Mesenchymal stem cell (in vitro differentiated cells and primary cell): ENCODE data around the gene KLHL8.

Experiments
- DNase-seq: peaks from one replicate; pipeline ENCODE4 v3.0.0-alpha.2; 2013
- H2AFZ ChIP-seq: one replicate; pipeline ENCODE4 v1.6.1; 2013; ENCODE audit warnings: low read depth, mild to moderate bottlenecking, control low read depth, inconsistent platforms, low read length, moderate library complexity
- H2AK5ac ChIP-seq: 2 replicates; pipeline ENCODE4 v1.6.1; 2013; ENCODE audit warnings: low read length, moderate library complexity, mild to moderate bottlenecking, inconsistent platforms; ENCODE audit not compliant: severe bottlenecking
- H2BK120ac ChIP-seq: one replicate; pipeline ENCODE4 v1.6.1; 2013; ENCODE audit warnings: low read depth, mild to moderate bottlenecking, inconsistent platforms, low read length, moderate library complexity
- H2BK12ac ChIP-seq, 2 experiments: one replicate each; pipeline ENCODE4 v1.6.1; 2013; ENCODE audit warnings: inconsistent platforms in 2 of 2, low read length in 2 of 2, mild to moderate bottlenecking in 2 of 2, moderate library complexity in 2 of 2, control low read depth in 1 of 2
- H2BK15ac ChIP-seq: one replicate; pipeline ENCODE4 v1.6.1; 2013; ENCODE audit warnings: mild to moderate bottlenecking, low read depth, inconsistent platforms; ENCODE audit not compliant: poor library complexity, severe bottlenecking
- H2BK5ac ChIP-seq: 2 replicates; pipeline ENCODE4 v1.6.1; 2013; ENCODE audit warnings: low read depth, mild to moderate bottlenecking, low read length, control low read depth, inconsistent platforms; ENCODE audit not compliant: poor library complexity, severe bottlenecking
- H3K14ac ChIP-seq, 2 experiments: one replicate each; pipeline ENCODE4 v1.6.1; 2013; ENCODE audit warnings: inconsistent platforms in 2 of 2, low read length in 2 of 2, control low read depth in 1 of 2, mild to moderate bottlenecking in 1 of 2, moderate library complexity in 1 of 2
- H3K18ac ChIP-seq, 2 experiments: one replicate each; pipeline ENCODE4 v1.6.1; 2013; ENCODE audit warnings: inconsistent platforms in 2 of 2, low read length in 2 of 2, control low read depth in 1 of 2, low read depth in 1 of 2, mild to moderate bottlenecking in 1 of 2
- H3K23ac ChIP-seq, 2 experiments: one replicate each; pipeline ENCODE4 v1.6.1; 2013; ENCODE audit warnings: inconsistent platforms in 2 of 2, low read length in 2 of 2, mild to moderate bottlenecking in 2 of 2, moderate library complexity in 2 of 2, control low read depth in 1 of 2
- H3K27ac ChIP-seq: 2 replicates; pipeline ENCODE4 v1.5.1; 2013; ENCODE audit warnings: mild to moderate bottlenecking, moderate library complexity, low read length, control low read depth, inconsistent platforms; ENCODE audit not compliant: poor library complexity, severe bottlenecking
- H3K27me3 ChIP-seq, 2 experiments: 2 replicates each; pipeline versions ENCODE4 v1.6.1 to v1.7.0; 2013; ENCODE audit warnings: low read length in 2 of 2, mild to moderate bottlenecking in 2 of 2, moderate library complexity in 2 of 2, control low read depth in 1 of 2, inconsistent platforms in 1 of 2; ENCODE audit not compliant: control insufficient read depth in 1 of 2, insufficient read depth in 1 of 2
- H3K36me3 ChIP-seq, 2 experiments: 2 replicates each; pipeline versions ENCODE4 v1.6.1 to v1.7.0; 2013; ENCODE audit warnings: low read length in 2 of 2, control low read depth in 1 of 2, inconsistent platforms in 1 of 2, low read depth in 1 of 2, mild to moderate bottlenecking in 1 of 2; ENCODE audit not compliant: insufficient read depth in 2 of 2, control insufficient read depth in 1 of 2
- H3K4ac ChIP-seq, 2 experiments: one replicate each; pipeline ENCODE4 v1.6.1; 2013; ENCODE audit warnings: inconsistent platforms in 2 of 2, low read length in 2 of 2, mild to moderate bottlenecking in 2 of 2, moderate library complexity in 2 of 2, control low read depth in 1 of 2, low read depth in 1 of 2
- H3K4me1 ChIP-seq: 2 replicates; pipeline ENCODE4 v1.6.1; 2013; ENCODE audit warnings: low read depth, low read length, control low read depth; ENCODE audit not compliant: control insufficient read depth, insufficient read depth
- H3K4me2 ChIP-seq: 2 replicates; pipeline ENCODE4 v1.6.1; 2013; ENCODE audit warnings: low read length, mild to moderate bottlenecking, inconsistent platforms; ENCODE audit not compliant: poor library complexity, severe bottlenecking
- H3K4me3 ChIP-seq, 2 experiments: 2 replicates each; pipeline versions ENCODE4 v1.5.1 to v1.7.0; 2013; ENCODE audit warnings: low read length in 2 of 2, mild to moderate bottlenecking in 2 of 2, control low read depth in 1 of 2, low read depth in 1 of 2; ENCODE audit not compliant: insufficient read depth in 1 of 2
- H3K79me1 ChIP-seq: replicated peaks from 2 replicates; pipeline ENCODE4 v1.6.1; 2013; ENCODE audit warnings: mild to moderate bottlenecking, control low read depth, low read length, inconsistent platforms; ENCODE audit not compliant: poor library complexity, severe bottlenecking
- H3K9ac ChIP-seq: 2 replicates; pipeline ENCODE4 v1.7.0; 2013; ENCODE audit warnings: mild to moderate bottlenecking, low read length, moderate library complexity
- H3K9me3 ChIP-seq: 2 replicates; pipeline ENCODE4 v1.7.0; 2013; ENCODE audit warnings: mild to moderate bottlenecking, low read length; ENCODE audit not compliant: control insufficient read depth
- H4K8ac ChIP-seq: one replicate; pipeline ENCODE4 v1.6.1; 2013; ENCODE audit warnings: inconsistent platforms, mild to moderate bottlenecking, low read length, moderate library complexity
- H4K91ac ChIP-seq: one replicate; pipeline ENCODE4 v1.6.1; 2013; ENCODE audit warnings: mild to moderate bottlenecking, low read length, inconsistent platforms
- WGBS: methylation state at CpG from one replicate; pipeline ENCODE4 v1.1.7; 2013; ENCODE audit warnings: mixed read lengths; 5-methylcytosine and 5-hydroxymethylcytosine counted together

KLHL8 gene

GRCh38 chr4:87255755-87256154, 35.3 kb upstream of the KLHL8 start:
- no peaks in the 10 kb centered on the region for H3K36me3 ChIP-seq
- H2AFZ ChIP-seq = no peak overlapping the region
- H3K4me2 ChIP-seq = no peak overlapping the region
- no peak overlapping the region for H2AK5ac ChIP-seq
- no peak overlapping the region for H2BK12ac ChIP-seq
- no peak overlapping the region for H2BK15ac ChIP-seq
- no peak overlapping the region for H3K9ac ChIP-seq
- H3K18ac ChIP-seq = no peak overlapping the region
- no peak for DNase-seq
- no peaks in the 10 kb centered on the region for H3K9me3 ChIP-seq
- no peaks in the 10 kb centered on the region for H3K4me1 ChIP-seq
- H3K27ac ChIP-seq = no peak overlapping the region
- 100% methylated on average over 1 of the region's 1 CpG for WGBS
- H3K27me3 ChIP-seq = no peaks in the 10 kb centered on the region
- no peak overlapping the region for H2BK120ac ChIP-seq
- H2BK5ac ChIP-seq = no peak overlapping the region
- no peak overlapping the region for H3K14ac ChIP-seq
- H4K91ac ChIP-seq = no peak overlapping the region
- no peak overlapping the region for H3K4ac ChIP-seq
- no peaks in the 10 kb centered on the region for H3K79me1 ChIP-seq
- no peak overlapping the region for H3K23ac ChIP-seq
- H4K8ac ChIP-seq = no peak overlapping the region
- H3K4me3 ChIP-seq = no peak overlapping the region

GRCh38 chr4:87251106-87251505, 30.7 kb upstream of the KLHL8 start:
- H2BK15ac ChIP-seq = no peak overlapping the region
- no peaks in the 10 kb centered on the region for H3K9me3 ChIP-seq
- no peaks in the 10 kb centered on the region for H3K4me1 ChIP-seq
- no peaks in the 10 kb centered on the region for H3K36me3 ChIP-seq
- no peak overlapping the region for H3K4me3 ChIP-seq
- no peak overlapping the region for H3K4me2 ChIP-seq
- no peak overlapping the region for H2AK5ac ChIP-seq
- H4K91ac ChIP-seq = no peak overlapping the region
- H3K14ac ChIP-seq = no peak overlapping the region
- no peak for DNase-seq
- no peak overlapping the region for H2BK120ac ChIP-seq
- no peak overlapping the region for H4K8ac ChIP-seq
- no peak overlapping the region for H2BK5ac ChIP-seq
- no peak overlapping the region for H2AFZ ChIP-seq
- H3K23ac ChIP-seq = no peak overlapping the region
- H3K9ac ChIP-seq = no peak overlapping the region
- no peak overlapping the region for H3K4ac ChIP-seq
- no peak overlapping the region for H3K27ac ChIP-seq
- WGBS = 96% methylated on average over 6 of the region's 6 CpGs
- no peaks in the 10 kb centered on the region for H3K27me3 ChIP-seq
- no peaks in the 10 kb centered on the region for H3K79me1 ChIP-seq
- H3K18ac ChIP-seq = no peak overlapping the region
- H2BK12ac ChIP-seq = no peak overlapping the region

GRCh38 chr4:87250294-87250693, 29.9 kb upstream of the KLHL8 start:
- Histone ChIP-seq H3K18ac (no peak overlapping the region), H3K23ac (no peak overlapping the region), H3K27ac (no peak overlapping the region), H3K4ac (no peak overlapping the region), H2AFZ (no peak overlapping the region), H4K8ac (no peak overlapping the region), H3K4me1 (no peaks in the 10 kb centered on the region), H2BK5ac (no peak overlapping the region), H2BK120ac (no peak overlapping the region), H3K27me3 (no peaks in the 10 kb centered on the region), H3K4me2 (no peak overlapping the region), H3K9me3 (no peaks in the 10 kb centered on the region), H3K4me3 (no peak overlapping the region), H2BK12ac (no peak overlapping the region), H3K36me3 (no peaks in the 10 kb centered on the region), H3K14ac (no peak overlapping the region), H3K9ac (no peak overlapping the region), H2BK15ac (no peak overlapping the region), H3K79me1 (no peaks in the 10 kb centered on the region), H2AK5ac (no peak overlapping the region), H4K91ac (no peak overlapping the region)
- DNase-seq = no peak
- 97% methylated on average over 3 of the region's 5 CpGs for WGBS

- 81% methylated on average over 1 of the region's 2 CpGs for WGBS
- no peak overlapping the region for H3K4me3 ChIP-seq
These were observed 29.1 kb upstream of the KLHL8 start for GRCh38 chr4:87249332-87250019.

More at GRCh38 chr4:87249332-87250019, 29.1 kb upstream of the KLHL8 start:
- Histone ChIP-seq H2AFZ (no peak overlapping the region), H4K91ac (no peak overlapping the region), H3K18ac (no peak overlapping the region), H4K8ac (no peak overlapping the region), H3K36me3 (no peaks in the 10 kb centered on the region), H2BK12ac (no peak overlapping the region), H3K4me1 (no peaks in the 10 kb centered on the region), H2BK15ac (no peak overlapping the region), H3K79me1 (no peaks in the 10 kb centered on the region), H3K4ac (no peak overlapping the region), H3K9ac (no peak overlapping the region), H2BK120ac (no peak overlapping the region), H3K27me3 (no peaks in the 10 kb centered on the region), H2BK5ac (no peak overlapping the region), H3K14ac (no peak overlapping the region), H3K4me2 (no peak overlapping the region), H3K23ac (no peak overlapping the region), H3K27ac (no peak overlapping the region), H2AK5ac (no peak overlapping the region), H3K9me3 (peaks cover 4% of the 10 kb centered on the region)
- DNase-seq = no peak
